SK-N-SH (cell line): ENCODE data around the gene P2RY1. TPM values are rescaled to one million over a fixed set of nuclear protein-coding genes. Genes with fewer than 3 reads are reported as not detected.

Source experiments
- CTCF ChIA-PET: fragments of 300-600, 350-600 bp; formaldehyde crosslinking; extraction: SDS; loops from one replicate; lab custom pipeline; 2021; lab: Yijun Ruan, JAX
- POLR2A ChIA-PET: fragments of 350-600 bp; sonication (Branson Sonifier 250); formaldehyde crosslinking; extraction: SDS; loops from one replicate; lab custom pipeline; 2020; ENCODE audit warnings: antibody characterized with exemption, inconsistent platforms; lab: Yijun Ruan, JAX
- DNase-seq: peaks from one replicate; pipeline ENCODE4 v3.0.0; 2012
- H2AFZ ChIP-seq: fragments of 200-600 bp; sonication (generic); 2 replicates; pipeline ENCODE4 v1.8.1; 2016; ENCODE audit warnings: antibody characterized with exemption, mild to moderate bottlenecking, low read depth
- H3F3A ChIP-seq: fragments of 200-600 bp; sonication (generic); replicated peaks from 2 replicates; pipeline ENCODE3; 2016; ENCODE audit warnings: antibody characterized with exemption, mild to moderate bottlenecking; ENCODE audit not compliant: insufficient read depth
- H3K27ac ChIP-seq, 2 experiments: fragments of 200-500 bp in 1 of 2; fragments of 200-600 bp in 1 of 2; sonication (Bioruptor generic) in 1 of 2; sonication (generic), shearing (Covaris generic) in 1 of 2; 2 replicates each; pipeline versions ENCODE4 v1.5.1 to v1.6.1; 2014 to 2016; ENCODE audit warnings: low read depth in 2 of 2, inconsistent platforms in 1 of 2, low read length in 1 of 2, mild to moderate bottlenecking in 1 of 2, mixed read lengths in 1 of 2
- H3K27me3 ChIP-seq: fragments of 200-600 bp; sonication (generic), shearing (Covaris generic); 2 replicates; pipeline ENCODE4 v1.6.1; 2016; ENCODE audit warnings: mixed run types; ENCODE audit not compliant: insufficient read depth
- H3K36me3 ChIP-seq, 2 experiments: fragments of 200-500 bp in 1 of 2; fragments of 200-600 bp in 1 of 2; sonication (Bioruptor generic) in 1 of 2; sonication (generic) in 1 of 2; replicated peaks in 1 of 2; 2 replicates each; pipeline versions ENCODE3 to v1.5.1; 2014 to 2016; ENCODE audit warnings: low read length in 1 of 2, mild to moderate bottlenecking in 1 of 2; ENCODE audit not compliant: insufficient read depth in 2 of 2, control insufficient read depth in 1 of 2
- H3K4me1 ChIP-seq, 2 experiments: fragments of 200-500 bp in 1 of 2; fragments of 200-600 bp in 1 of 2; sonication (Bioruptor generic) in 1 of 2; sonication (generic), shearing (Covaris generic) in 1 of 2; 2 replicates each; pipeline versions ENCODE4 v1.5.1 to v1.6.1; 2014 to 2016; ENCODE audit warnings: low read depth in 1 of 2, low read length in 1 of 2, mixed run types in 1 of 2; ENCODE audit not compliant: insufficient read depth in 2 of 2, control insufficient read depth in 1 of 2
- H3K4me2 ChIP-seq: fragments of 200-600 bp; sonication (generic), shearing (Covaris generic); 2 replicates; pipeline ENCODE4 v1.6.1; 2017; ENCODE audit warnings: mixed run types
- H3K4me3 ChIP-seq, 2 experiments: fragments of 200-500 bp in 1 of 2; fragments of 200-600 bp in 1 of 2; sonication (Bioruptor generic) in 1 of 2; sonication (generic), shearing (Covaris generic) in 1 of 2; 2 replicates each; pipeline versions ENCODE4 v1.5.1 to v1.8.1; 2014 to 2016; ENCODE audit warnings: low read depth in 2 of 2, inconsistent platforms in 1 of 2, low read length in 1 of 2, mild to moderate bottlenecking in 1 of 2, mixed read lengths in 1 of 2, moderate library complexity in 1 of 2
- H3K79me2 ChIP-seq: fragments of 200-600 bp; sonication (generic); 2 replicates; pipeline ENCODE4 v1.8.1; 2017; ENCODE audit warnings: mild to moderate bottlenecking; ENCODE audit not compliant: insufficient read depth
- H3K9ac ChIP-seq: fragments of 200-600 bp; sonication (generic); 2 replicates; pipeline ENCODE4 v1.6.1; 2017; ENCODE audit warnings: mixed run types
- H3K9me2 ChIP-seq: fragments of 200-600 bp; sonication (generic); 2 replicates; pipeline ENCODE4 v1.6.1; 2017; ENCODE audit warnings: mixed run types
- H3K9me3 ChIP-seq: fragments of 200-600 bp; sonication (generic); 2 replicates; pipeline ENCODE4 v1.6.1; 2017; ENCODE audit warnings: mixed run types, mild to moderate bottlenecking, moderate library complexity
- H4K20me1 ChIP-seq: fragments of 200-600 bp; sonication (generic); 2 replicates; pipeline ENCODE4 v1.6.1; 2017; ENCODE audit warnings: mild to moderate bottlenecking, mixed run types; ENCODE audit not compliant: insufficient read depth
- EP300 ChIP-seq, 2 experiments: IDR thresholded peaks; 2 replicates each; pipeline versions ENCODE4 v1.4.0 to v1.6.1; 2012; ENCODE audit warnings: borderline replicate concordance in 1 of 2, low read depth in 1 of 2, low read length in 1 of 2
- EZH2phosphoT487 ChIP-seq: fragments of 200-600 bp; sonication (generic); IDR thresholded peaks from 2 replicates; pipeline ENCODE4 v1.6.1; 2017; ENCODE audit warnings: low read depth, mixed run types, mild to moderate bottlenecking, antibody characterized with exemption, moderate library complexity, borderline replicate concordance
- FOSL2 ChIP-seq: IDR thresholded peaks from 2 replicates; pipeline ENCODE4 v1.4.0; 2012; ENCODE audit warnings: low read depth, mild to moderate bottlenecking, moderate library complexity, borderline replicate concordance
- FOXM1 ChIP-seq: IDR thresholded peaks from 2 replicates; pipeline ENCODE4 v1.4.0; 2012; ENCODE audit warnings: low read depth, mild to moderate bottlenecking
- GABPA ChIP-seq: IDR thresholded peaks from 2 replicates; pipeline ENCODE4 v1.4.0; 2012; ENCODE audit warnings: low read depth, mild to moderate bottlenecking
- GATA2 ChIP-seq: sonication (generic); formaldehyde crosslinking; IDR thresholded peaks from 2 replicates; pipeline ENCODE4 v1.5.0; 2020; ENCODE audit warnings: mild to moderate bottlenecking, missing genetic modification reagents
- IRF3 ChIP-seq: fragments of 150-350 bp; IDR thresholded peaks from 2 replicates; pipeline ENCODE4 v1.6.1; 2016; ENCODE audit warnings: mild to moderate bottlenecking, low read depth, low read length
- JUND ChIP-seq: IDR thresholded peaks from 2 replicates; pipeline ENCODE4 v1.4.0; 2012
- MEF2A ChIP-seq: IDR thresholded peaks from 2 replicates; pipeline ENCODE4 v1.4.0; 2012; ENCODE audit warnings: low read depth, borderline replicate concordance
- MXI1 ChIP-seq: IDR thresholded peaks from 2 replicates; pipeline ENCODE4 v1.6.1; 2012; ENCODE audit warnings: mild to moderate bottlenecking, low read depth, low read length, improper control_type of control experiment
- POLR2AphosphoS5 ChIP-seq: IDR thresholded peaks from 2 replicates; pipeline ENCODE4 v1.6.1; 2012; ENCODE audit warnings: low read depth, low read length
- RAD21 ChIP-seq: IDR thresholded peaks from 2 replicates; pipeline ENCODE4 v1.6.1; 2012; ENCODE audit warnings: mild to moderate bottlenecking, low read length
- RCOR1 ChIP-seq: fragments of 150-350 bp; IDR thresholded peaks from 2 replicates; pipeline ENCODE4 v1.6.1; 2017; ENCODE audit warnings: antibody characterized with exemption, low read length
- SMC3 ChIP-seq: IDR thresholded peaks from 2 replicates; pipeline ENCODE4 v1.6.1; 2012; ENCODE audit warnings: low read depth, low read length, improper control_type of control experiment
- TCF12 ChIP-seq: IDR thresholded peaks from 2 replicates; pipeline ENCODE4 v1.4.0; 2012
- TEAD4 ChIP-seq: IDR thresholded peaks from 2 replicates; pipeline ENCODE4 v1.4.0; 2012; ENCODE audit warnings: mild to moderate bottlenecking, borderline replicate concordance; ENCODE audit not compliant: insufficient read depth
- YY1 ChIP-seq: IDR thresholded peaks from 2 replicates; pipeline ENCODE4 v1.4.0; 2012; ENCODE audit warnings: low read depth, mild to moderate bottlenecking
- WGBS: methylation state at CpG from one replicate; pipeline ENCODE4 v1.1.6; 2017; ENCODE audit warnings: low lambda C conversion rate; 5-methylcytosine and 5-hydroxymethylcytosine counted together
- polyA plus RNA-seq, 3 experiments: library from polyadenylated mRNA; depleted of rRNA; stranded (reverse); fragments of >200 nt; gene quantifications; 2 replicates each; pipeline ENCODE4 v1.2.3, GENCODE V29; 2012
- TF ChIP-seq, protein P1 (sequence below): IDR thresholded peaks from 2 replicates; pipeline ENCODE4 v1.4.0; 2012; ENCODE audit warnings: low read depth, borderline replicate concordance
- TF ChIP-seq, protein P2 (sequence below): fragments of 200-600 bp; sonication (generic); IDR thresholded peaks from 2 replicates; pipeline ENCODE4 v1.6.1; 2017; ENCODE audit warnings: antibody characterized with exemption, mild to moderate bottlenecking, moderate library complexity

The P2RY1 gene
- polyA plus RNA-seq, 1 of the 3 experiments (the other 2 are of a cell fraction), result not detected

- no peaks in the 10 kb centered on the region for H3K9me2 ChIP-seq
- H3K79me2 ChIP-seq, result no peaks in the 10 kb centered on the region
- no peak overlapping the region for H3K9ac ChIP-seq
- DNase-seq, result no peak
- POLR2A ChIA-PET, result no interaction called here
- no peak overlapping the region for H3K4me2 ChIP-seq
- TF ChIP-seq TEAD4, result no peak
- TF ChIP-seq YY1, result no peak
- TF ChIP-seq, protein P1, sequence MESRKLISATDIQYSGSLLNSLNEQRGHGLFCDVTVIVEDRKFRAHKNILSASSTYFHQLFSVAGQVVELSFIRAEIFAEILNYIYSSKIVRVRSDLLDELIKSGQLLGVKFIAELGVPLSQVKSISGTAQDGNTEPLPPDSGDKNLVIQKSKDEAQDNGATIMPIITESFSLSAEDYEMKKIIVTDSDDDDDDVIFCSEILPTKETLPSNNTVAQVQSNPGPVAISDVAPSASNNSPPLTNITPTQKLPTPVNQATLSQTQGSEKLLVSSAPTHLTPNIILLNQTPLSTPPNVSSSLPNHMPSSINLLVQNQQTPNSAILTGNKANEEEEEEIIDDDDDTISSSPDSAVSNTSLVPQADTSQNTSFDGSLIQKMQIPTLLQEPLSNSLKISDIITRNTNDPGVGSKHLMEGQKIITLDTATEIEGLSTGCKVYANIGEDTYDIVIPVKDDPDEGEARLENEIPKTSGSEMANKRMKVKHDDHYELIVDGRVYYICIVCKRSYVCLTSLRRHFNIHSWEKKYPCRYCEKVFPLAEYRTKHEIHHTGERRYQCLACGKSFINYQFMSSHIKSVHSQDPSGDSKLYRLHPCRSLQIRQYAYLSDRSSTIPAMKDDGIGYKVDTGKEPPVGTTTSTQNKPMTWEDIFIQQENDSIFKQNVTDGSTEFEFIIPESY, result no peak
- no peak for TF ChIP-seq GATA2 (CRISPR knock-in tag)
- no peak for TF ChIP-seq IRF3
- TF ChIP-seq GABPA, result no peak
- TF ChIP-seq, protein P2, sequence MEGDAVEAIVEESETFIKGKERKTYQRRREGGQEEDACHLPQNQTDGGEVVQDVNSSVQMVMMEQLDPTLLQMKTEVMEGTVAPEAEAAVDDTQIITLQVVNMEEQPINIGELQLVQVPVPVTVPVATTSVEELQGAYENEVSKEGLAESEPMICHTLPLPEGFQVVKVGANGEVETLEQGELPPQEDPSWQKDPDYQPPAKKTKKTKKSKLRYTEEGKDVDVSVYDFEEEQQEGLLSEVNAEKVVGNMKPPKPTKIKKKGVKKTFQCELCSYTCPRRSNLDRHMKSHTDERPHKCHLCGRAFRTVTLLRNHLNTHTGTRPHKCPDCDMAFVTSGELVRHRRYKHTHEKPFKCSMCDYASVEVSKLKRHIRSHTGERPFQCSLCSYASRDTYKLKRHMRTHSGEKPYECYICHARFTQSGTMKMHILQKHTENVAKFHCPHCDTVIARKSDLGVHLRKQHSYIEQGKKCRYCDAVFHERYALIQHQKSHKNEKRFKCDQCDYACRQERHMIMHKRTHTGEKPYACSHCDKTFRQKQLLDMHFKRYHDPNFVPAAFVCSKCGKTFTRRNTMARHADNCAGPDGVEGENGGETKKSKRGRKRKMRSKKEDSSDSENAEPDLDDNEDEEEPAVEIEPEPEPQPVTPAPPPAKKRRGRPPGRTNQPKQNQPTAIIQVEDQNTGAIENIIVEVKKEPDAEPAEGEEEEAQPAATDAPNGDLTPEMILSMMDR, result no peak
- H4K20me1 ChIP-seq, result no peaks in the 10 kb centered on the region
- no peaks in the 10 kb centered on the region for H3K4me1 ChIP-seq
- no peaks in the 10 kb centered on the region for H3F3A ChIP-seq
- H3K4me3 ChIP-seq, result no peak overlapping the region
- no peaks in the 10 kb centered on the region for H3K36me3 ChIP-seq
- no peak overlapping the region for H2AFZ ChIP-seq
- CTCF ChIA-PET, result no interaction called here
- WGBS, result 11% methylated on average over 2 of the region's 2 CpGs
- no peak overlapping the region for H3K27ac ChIP-seq
- no peaks in the 10 kb centered on the region for H3K27me3 ChIP-seq
- H3K9me3 ChIP-seq, result no peaks in the 10 kb centered on the region
Observed at GRCh38 chr3:152849996-152850578, 15.2 kb downstream of the P2RY1 start.

- no peak overlapping the region for H3K4me2 ChIP-seq
- no peaks in the 10 kb centered on the region for H3K79me2 ChIP-seq
- WGBS, result 3% methylated on average over 2 of the region's 2 CpGs
- no peaks in the 10 kb centered on the region for H3K9me3 ChIP-seq
- H3K4me3 ChIP-seq, result no peak overlapping the region
- no peak for DNase-seq
- H2AFZ ChIP-seq, result no peak overlapping the region
- H3F3A ChIP-seq, result no peaks in the 10 kb centered on the region
- H3K36me3 ChIP-seq, result no peaks in the 10 kb centered on the region
- H4K20me1 ChIP-seq, result no peaks in the 10 kb centered on the region
- POLR2A ChIA-PET, result no interaction called here
- CTCF ChIA-PET, result no interaction called here
- TF ChIP-seq YY1 (no peak), MEF2A (no peak), JUND (no peak), TEAD4 (no peak), EZH2phosphoT487 (no peak), MXI1 (no peak), GABPA (no peak), FOSL2 (no peak), GATA2 (CRISPR knock-in tag) (no peak), SMC3 (no peak), IRF3 (no peak), RAD21 (no peak), TCF12 (no peak), POLR2AphosphoS5 (no peak), EP300 (IDR thresholded peaks at IDR 0.05; ENCODE audit: borderline replicate concordance in 1 of 2, low read depth in 1 of 2, low read length in 1 of 2) (no peak), RCOR1 (no peak), FOXM1 (no peak)
- TF ChIP-seq, protein P2, result no peak
- H3K27ac ChIP-seq, result no peak overlapping the region
- no peaks in the 10 kb centered on the region for H3K9me2 ChIP-seq
- H3K4me1 ChIP-seq, result no peaks in the 10 kb centered on the region
- H3K27me3 ChIP-seq, result no peaks in the 10 kb centered on the region
- no peak overlapping the region for H3K9ac ChIP-seq
Observed at GRCh38 chr3:152853196-152853595, 18.3 kb downstream of the P2RY1 start.
